Stimulated activated CD4-positive, alpha-beta T cell treated with anti-CD3 and anti-CD28 coated beads, Interleukin-1b, Interleukin-23, amount 100 ng/mL, for 4 hours (primary cell): ENCODE results near the gene NEK5.
"Not testable (repeated sequence)": the region's sequence is repeated elsewhere in the genome, so short reads cannot be mapped to it uniquely, and the experiment has no call there.

ENCODE experiments used
- DNase-seq, 2 donors: peaks; one replicate each; pipeline ENCODE4 v3.0.0-alpha.2; 2020; ENCODE audit warnings: low read depth in 2 of 2

NEK5 gene, protein sequence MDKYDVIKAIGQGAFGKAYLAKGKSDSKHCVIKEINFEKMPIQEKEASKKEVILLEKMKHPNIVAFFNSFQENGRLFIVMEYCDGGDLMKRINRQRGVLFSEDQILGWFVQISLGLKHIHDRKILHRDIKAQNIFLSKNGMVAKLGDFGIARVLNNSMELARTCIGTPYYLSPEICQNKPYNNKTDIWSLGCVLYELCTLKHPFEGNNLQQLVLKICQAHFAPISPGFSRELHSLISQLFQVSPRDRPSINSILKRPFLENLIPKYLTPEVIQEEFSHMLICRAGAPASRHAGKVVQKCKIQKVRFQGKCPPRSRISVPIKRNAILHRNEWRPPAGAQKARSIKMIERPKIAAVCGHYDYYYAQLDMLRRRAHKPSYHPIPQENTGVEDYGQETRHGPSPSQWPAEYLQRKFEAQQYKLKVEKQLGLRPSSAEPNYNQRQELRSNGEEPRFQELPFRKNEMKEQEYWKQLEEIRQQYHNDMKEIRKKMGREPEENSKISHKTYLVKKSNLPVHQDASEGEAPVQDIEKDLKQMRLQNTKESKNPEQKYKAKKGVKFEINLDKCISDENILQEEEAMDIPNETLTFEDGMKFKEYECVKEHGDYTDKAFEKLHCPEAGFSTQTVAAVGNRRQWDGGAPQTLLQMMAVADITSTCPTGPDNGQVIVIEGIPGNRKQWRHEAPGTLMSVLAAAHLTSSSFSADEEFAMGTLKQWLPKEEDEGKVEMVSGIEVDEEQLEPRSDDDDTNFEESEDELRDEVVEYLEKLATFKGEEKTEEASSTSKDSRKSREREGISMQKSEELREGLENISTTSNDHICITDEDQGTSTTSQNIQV

GRCh38 chr13:52128714-52129700 lies at the start of gene NEK5:
TSS of gene NEK5 (minus strand) at chr13:52129073. CDS start at chr13:52127482, 1,591 bp downstream.
- DNase-seq, result peak; percentile 27 to 52

GRCh38 chr13:52177276-52177675 lies 48.4 kb upstream of the NEK5 start:
- DNase-seq, result no peak

DNA sequence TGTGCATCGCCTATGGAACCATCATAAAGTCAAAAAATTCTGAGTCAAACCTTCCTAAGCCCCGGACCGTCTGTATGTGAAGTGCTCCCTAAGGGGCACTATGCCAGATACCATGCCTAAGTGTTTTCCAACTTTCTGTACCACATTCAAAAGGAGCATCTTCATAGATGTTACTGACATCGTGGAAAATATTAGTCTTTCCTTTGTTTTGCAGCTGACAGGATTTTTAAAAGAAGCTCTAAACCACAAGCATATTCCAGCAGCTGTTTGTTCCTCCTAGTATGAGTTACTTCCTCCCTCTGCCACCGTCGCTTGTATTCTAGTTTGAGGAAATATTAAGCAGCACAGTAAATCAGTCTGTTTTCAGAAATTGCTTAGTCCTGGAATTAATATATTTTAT lies 45.1 kb upstream of the NEK5 start:
- DNase-seq, result not testable (repeated sequence)

- DNase-seq, result no peak
Measured at GRCh38 chr13:52173373-52173772, 44.5 kb upstream of the NEK5 start.

DNA sequence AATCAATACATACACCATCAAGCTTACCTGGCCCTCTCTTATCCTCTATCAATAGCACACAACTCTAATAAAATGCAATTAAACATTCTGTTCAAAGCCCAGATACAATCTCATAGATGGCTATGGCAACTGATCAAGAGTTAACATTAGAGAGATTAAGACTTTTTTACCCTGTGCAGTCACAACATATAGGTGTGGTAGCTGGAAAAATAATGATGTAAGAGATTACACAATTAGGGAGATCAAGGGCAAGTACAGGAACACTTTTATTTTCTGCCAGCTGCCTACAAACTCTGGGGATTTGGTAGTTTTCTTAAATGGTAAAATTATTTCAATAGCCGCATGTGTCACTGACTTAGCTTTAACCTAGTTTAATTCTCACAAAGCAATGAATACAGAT lies 42.8 kb upstream of the NEK5 start:
- DNase-seq, result not testable (repeated sequence)

GRCh38 chr13:52170828-52171391 lies 42.0 kb upstream of the NEK5 start:
- DNase-seq, result not testable (repeated sequence)

- DNase-seq, result no peak
Measured at GRCh38 chr13:52169839-52170238, 41.0 kb upstream of the NEK5 start.

DNA sequence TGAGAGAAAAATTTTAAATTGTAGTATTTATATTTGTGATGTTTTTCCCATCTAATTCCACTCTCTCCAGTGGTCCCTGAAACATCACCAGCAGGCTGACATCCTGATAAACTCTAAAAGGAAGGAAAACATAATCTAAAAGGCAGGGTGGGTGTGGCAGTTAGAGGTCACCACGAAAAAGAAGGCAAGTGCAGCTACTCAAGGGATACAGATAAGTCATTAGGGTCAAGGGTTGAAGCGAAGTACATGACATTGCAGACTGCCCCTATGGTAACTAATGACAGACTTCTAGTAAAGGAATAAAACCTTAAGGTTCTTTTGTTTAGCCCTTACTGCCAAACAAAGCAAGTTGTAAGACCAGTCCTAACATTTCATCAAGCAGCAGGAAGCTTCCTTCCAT lies 36.5 kb upstream of the NEK5 start:
- DNase-seq, result no peak

- no peak for DNase-seq
Measured at GRCh38 chr13:52164989-52165388, 36.1 kb upstream of the NEK5 start.

DNA sequence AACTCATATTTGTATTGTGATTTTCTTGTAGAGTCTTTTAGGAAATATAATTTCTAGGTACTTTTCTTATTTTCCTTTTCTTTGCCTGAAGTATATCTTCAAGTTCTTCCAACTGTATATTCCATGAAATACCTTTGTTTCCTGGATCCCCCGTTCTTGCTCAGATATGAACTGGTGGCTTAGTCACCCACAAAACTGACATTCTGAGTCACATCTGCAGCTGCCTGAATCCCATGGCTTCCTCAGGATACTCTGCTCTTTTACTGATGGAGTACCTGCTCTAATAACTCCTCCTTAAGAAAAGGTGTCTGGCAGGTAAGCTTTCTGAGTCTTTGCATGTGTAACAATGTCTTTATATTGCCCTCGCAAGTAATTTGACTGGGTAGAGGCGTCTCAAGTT lies 35.0 kb upstream of the NEK5 start:
- DNase-seq, result not testable (repeated sequence)

- DNase-seq, result no peak
Measured at GRCh38 chr13:52162279-52163101, 33.6 kb upstream of the NEK5 start.

DNA sequence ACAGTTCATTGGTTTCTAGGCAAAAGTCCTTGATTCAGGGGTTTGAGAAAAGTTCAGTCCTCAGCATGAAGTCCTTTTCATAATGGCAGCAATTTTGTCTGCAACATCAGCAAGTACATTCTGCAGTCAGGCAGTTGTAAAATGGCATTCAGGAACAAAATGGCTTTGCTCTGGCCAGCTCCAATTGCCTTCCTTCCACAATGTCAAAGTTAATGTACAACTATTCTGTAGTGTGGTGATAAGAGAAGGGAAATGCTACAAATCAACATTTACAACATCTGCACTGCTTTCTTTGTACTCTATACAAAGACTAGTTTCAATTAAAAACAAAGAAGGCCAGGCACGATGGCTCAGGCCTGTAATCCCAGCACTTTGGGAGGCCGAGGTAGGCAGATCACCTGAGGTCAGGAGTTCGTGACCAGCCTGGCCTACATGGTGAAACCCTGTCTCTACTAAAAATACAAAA lies 32.3 kb upstream of the NEK5 start:
- DNase-seq, result no peak

- no peak for DNase-seq
Measured at GRCh38 chr13:52160506-52160905, 31.6 kb upstream of the NEK5 start.

- no peak for DNase-seq
Measured at GRCh38 chr13:52160053-52160452, 31.2 kb upstream of the NEK5 start.

DNA sequence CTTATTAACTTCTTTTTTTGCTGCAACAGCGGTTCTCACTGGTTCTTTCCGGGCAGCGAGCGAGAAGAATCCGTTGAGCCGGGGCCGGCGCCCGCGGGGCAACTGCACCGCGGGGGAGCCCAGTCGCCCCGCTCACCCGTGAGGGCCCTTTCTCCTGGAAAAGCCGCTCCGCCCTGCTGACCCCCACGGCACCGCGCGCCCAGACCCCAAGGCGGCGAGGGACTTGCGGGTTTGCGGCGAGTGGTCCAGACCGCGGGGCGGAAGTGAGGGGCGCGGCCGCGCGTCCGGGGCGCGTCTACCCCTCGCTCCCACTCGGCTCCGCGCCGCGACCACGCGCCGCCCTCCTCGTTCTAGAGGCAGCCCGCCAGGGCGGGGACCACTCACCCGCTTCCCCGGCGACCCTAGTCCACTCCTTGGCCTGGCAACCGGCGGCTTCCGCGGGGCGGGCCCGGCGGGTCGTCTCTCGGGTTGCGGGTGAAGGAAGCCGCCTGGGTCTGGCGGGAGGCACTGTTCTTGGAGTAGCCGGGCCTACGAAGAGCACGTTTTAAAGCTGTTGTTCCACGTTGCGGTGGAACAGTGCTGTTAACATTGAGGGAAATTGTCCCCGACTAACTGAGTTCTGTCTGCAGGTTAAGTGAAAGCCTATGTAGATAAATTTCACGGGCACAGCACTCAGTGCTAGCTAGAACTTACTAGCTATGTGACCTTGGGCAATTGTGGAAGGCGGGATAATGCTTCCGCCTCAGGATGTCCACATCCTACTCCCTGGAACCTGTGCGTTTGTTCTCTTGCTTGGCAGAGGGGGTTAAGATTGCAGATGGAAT lies 30.5 kb upstream of the NEK5 start, which contains the start of gene NEK3:
TSS of gene NEK3 (minus strand) at position 439 of the 824 bp plus-strand sequence. CDS start 3,406 bp downstream, outside the sequence.
- DNase-seq, result peak; percentile 31 to 48

- no peak for DNase-seq
Measured at GRCh38 chr13:52158629-52159158, 29.8 kb upstream of the NEK5 start.

GRCh38 chr13:52156724-52157261 lies 27.9 kb upstream of the NEK5 start:
- no peak for DNase-seq

DNA sequence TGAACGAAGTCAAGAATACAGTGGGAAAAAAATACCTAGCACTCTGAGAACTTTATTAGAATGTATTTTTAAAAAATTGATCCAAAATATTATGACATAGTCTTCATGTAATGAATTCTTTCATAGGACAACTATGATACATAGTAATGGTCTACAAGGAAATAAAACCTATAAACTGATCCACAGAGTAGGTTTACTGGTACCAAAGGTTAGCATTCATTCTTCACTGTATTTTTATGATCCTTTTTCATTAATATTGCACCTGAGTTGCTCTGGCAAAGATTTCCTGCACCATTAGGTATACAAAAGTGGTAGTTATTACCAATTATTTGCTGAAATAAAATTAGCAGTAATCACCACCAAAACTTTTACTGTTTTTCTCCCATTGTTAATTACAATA lies 26.3 kb upstream of the NEK5 start:
- no peak for DNase-seq

- no peak for DNase-seq
Measured at GRCh38 chr13:52147225-52147624, 18.4 kb upstream of the NEK5 start.
